CD14-positive monocyte (primary cell): ENCODE data around the gene SLC46A3. TPM values are rescaled to one million over a fixed set of nuclear protein-coding genes. Genes with fewer than 3 reads are reported as not detected.

ENCODE experiments used
- DNase-seq, 3 donors: peaks; one replicate each; pipeline ENCODE4 v3.0.0-alpha.2; 2011 to 2022
- H2AFZ ChIP-seq: 2 replicates; pipeline ENCODE4 v1.6.0; 2012; ENCODE audit warnings: mild to moderate bottlenecking, low read depth, low read length, inconsistent platforms; ENCODE audit not compliant: insufficient read depth, poor library complexity, severe bottlenecking
- H3K27ac ChIP-seq, 2 donors: 1 replicate in 1 of 2; 2 replicates in 1 of 2; pipeline ENCODE4 v1.5.1; 2012 to 2013; ENCODE audit warnings: low read length in 2 of 2, control low read depth in 1 of 2, inconsistent platforms in 1 of 2, low read depth in 1 of 2, mild to moderate bottlenecking in 1 of 2
- H3K27me3 ChIP-seq, 2 donors: one replicate each; pipeline versions ENCODE4 v1.6.0 to v1.6.1; 2011 to 2013; ENCODE audit warnings: low read length in 2 of 2; ENCODE audit not compliant: control insufficient read depth in 2 of 2, insufficient read depth in 2 of 2
- H3K36me3 ChIP-seq, 2 donors: replicated peaks in 1 of 2; 1 replicate in 1 of 2; 2 replicates in 1 of 2; pipeline versions ENCODE4 v1.5.1 to v1.6.1; 2012 to 2013; ENCODE audit warnings: low read length in 2 of 2, control low read depth in 1 of 2, inconsistent platforms in 1 of 2, mild to moderate bottlenecking in 1 of 2; ENCODE audit not compliant: insufficient read depth in 2 of 2, control insufficient read depth in 1 of 2
- H3K4me1 ChIP-seq, 2 donors: 1 replicate in 1 of 2; 2 replicates in 1 of 2; pipeline versions ENCODE4 v1.5.1 to v1.6.1; 2012 to 2013; ENCODE audit warnings: low read length in 2 of 2, control low read depth in 1 of 2, inconsistent platforms in 1 of 2, mild to moderate bottlenecking in 1 of 2, moderate library complexity in 1 of 2; ENCODE audit not compliant: insufficient read depth in 2 of 2, control insufficient read depth in 1 of 2
- H3K4me2 ChIP-seq: replicated peaks from 2 replicates; pipeline ENCODE3; 2012; ENCODE audit warnings: low read length, moderate library complexity, mild to moderate bottlenecking; ENCODE audit not compliant: poor library complexity, severe bottlenecking; ENCODE audit errors: extremely low read depth
- H3K4me3 ChIP-seq, 3 experiments: fragments of 200-600 bp in 1 of 3; sonication (generic) in 1 of 3; replicated peaks in 1 of 3; 1 replicate in 2 of 3; 2 replicates in 1 of 3; pipeline ENCODE4 v1.5.1; 2011 to 2013; ENCODE audit warnings: low read length in 3 of 3, mild to moderate bottlenecking in 3 of 3, control low read depth in 2 of 3, low read depth in 2 of 3, inconsistent platforms in 1 of 3, moderate library complexity in 1 of 3
- H3K79me2 ChIP-seq: 2 replicates; pipeline ENCODE4 v1.6.0; 2012; ENCODE audit warnings: mild to moderate bottlenecking, control low read depth, inconsistent platforms, low read length, moderate library complexity; ENCODE audit not compliant: insufficient read depth
- H3K9ac ChIP-seq: 2 replicates; pipeline ENCODE4 v1.6.0; 2017; ENCODE audit warnings: low read length, mild to moderate bottlenecking; ENCODE audit not compliant: insufficient read depth, poor library complexity, severe bottlenecking
- H3K9me3 ChIP-seq, 2 donors: replicated peaks in 1 of 2; 1 replicate in 1 of 2; 2 replicates in 1 of 2; pipeline versions ENCODE4 v1.5.1 to v1.6.1; 2012 to 2013; ENCODE audit warnings: low read length in 2 of 2, control low read depth in 1 of 2; ENCODE audit not compliant: control insufficient read depth in 1 of 2, insufficient read depth in 1 of 2
- H4K20me1 ChIP-seq: 2 replicates; pipeline ENCODE4 v1.6.0; 2012; ENCODE audit warnings: mild to moderate bottlenecking, low read length, control low read depth, moderate library complexity; ENCODE audit not compliant: insufficient read depth
- H3K27ac Mint-ChIP-seq, 7 donors: one replicate each; pipeline ENCODE4 v1.8.0; 2020; ENCODE audit warnings: mild to moderate bottlenecking in 7 of 7, mixed read lengths in 7 of 7, moderate library complexity in 6 of 7, inconsistent platforms in 2 of 7
- H3K27me3 Mint-ChIP-seq, 3 donors: one replicate each; pipeline ENCODE4 v1.8.0; 2021 to 2022; ENCODE audit warnings: low read depth in 3 of 3, mild to moderate bottlenecking in 3 of 3, mixed read lengths in 3 of 3, moderate library complexity in 3 of 3, inconsistent platforms in 1 of 3
- H3K36me3 Mint-ChIP-seq, 2 donors: one replicate each; pipeline ENCODE4 v1.8.0; 2020; ENCODE audit warnings: mixed read lengths in 2 of 2, inconsistent platforms in 1 of 2, mild to moderate bottlenecking in 1 of 2
- H3K4me1 Mint-ChIP-seq: one replicate; pipeline ENCODE4 v1.8.0; 2020; ENCODE audit warnings: mild to moderate bottlenecking, mixed read lengths
- H3K4me3 Mint-ChIP-seq, 2 donors: one replicate each; pipeline ENCODE4 v1.8.0; 2020; ENCODE audit warnings: mild to moderate bottlenecking in 2 of 2, mixed read lengths in 2 of 2, moderate library complexity in 1 of 2
- H3K9me3 Mint-ChIP-seq, 7 donors: one replicate each; pipeline ENCODE4 v1.8.0; 2020 to 2022; ENCODE audit warnings: mixed read lengths in 7 of 7, mild to moderate bottlenecking in 6 of 7, moderate library complexity in 6 of 7, inconsistent platforms in 2 of 7
- WGBS: methylation state at CpG from one replicate; pipeline ENCODE4 v1.1.5; 2013; ENCODE audit warnings: missing lambda C conversion rate; ENCODE audit not compliant: insufficient coverage; 5-methylcytosine and 5-hydroxymethylcytosine counted together
- intact Hi-C, 2 donors: fragments of 100-400 bp; cut with micrococcal nuclease; formaldehyde crosslinking; loops; one replicate each; pipeline versions ENCODE4 v1.15.0 to v1.15.1; 2023
- polyA plus RNA-seq, 3 donors: library from polyadenylated mRNA; depleted of rRNA in 1 of 3; unstranded in 2 of 3; stranded (reverse) in 1 of 3; fragments of 300-500 nt in 2 of 3; fragments of >200 nt in 1 of 3; fragmentation: Illumina TruSeq in 2 of 3; gene quantifications; 1 replicate in 2 of 3; 2 replicates in 1 of 3; pipeline ENCODE4 v1.2.3, GENCODE V29; 2012 to 2021
- TF ChIP-seq, protein P1 (sequence below): fragments of 200-600 bp; IDR thresholded peaks from one replicate; pipeline ENCODE4 v1.8.0; 2022; ENCODE audit warnings: antibody characterized with exemption, mild to moderate bottlenecking

SLC46A3 gene
- polyA plus RNA-seq, 3 donors = 8.2 to 21.1 (median 13.8) TPM

DNA sequence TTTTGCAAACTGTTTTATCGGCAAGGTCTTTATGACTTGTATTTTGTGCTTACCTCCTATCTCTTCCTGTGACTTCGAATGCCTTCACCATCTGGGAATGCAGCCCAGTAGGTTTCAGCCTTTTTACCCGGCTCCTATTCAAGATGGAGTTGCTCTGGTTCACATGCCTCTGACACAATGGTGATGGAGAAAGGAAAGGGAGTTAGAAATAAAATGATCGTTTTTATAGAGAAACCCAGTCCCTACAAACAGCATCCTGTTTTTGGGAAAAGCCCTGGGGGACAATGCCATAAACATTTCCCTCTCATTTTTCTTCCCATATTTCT lies 27.5 kb upstream of the SLC46A3 start:
- Mint-ChIP-seq H3K27ac (no peak overlapping the region), H3K4me3 (no peak overlapping the region), H3K36me3 (no peaks in the 10 kb centered on the region), H3K27me3 (peaks cover 0 to 2% (median 0%) of the 10 kb centered on the region in 3 donors), H3K4me1 (peaks cover 52% of the 10 kb centered on the region), H3K9me3 (peaks cover 0 to 2% (median 0%) of the 10 kb centered on the region in 7 donors)
- H3K4me2 ChIP-seq = no peak overlapping the region
- H3K36me3 ChIP-seq = no peaks in the 10 kb centered on the region
- no peak overlapping the region for H3K4me3 ChIP-seq
- H4K20me1 ChIP-seq = no peaks in the 10 kb centered on the region
- WGBS = no CpG with 5 or more reads among the region's 4 CpGs
- DNase-seq = no peak
- intact Hi-C loops = no loop called here
- H3K79me2 ChIP-seq = no peaks in the 10 kb centered on the region
- no peaks in the 10 kb centered on the region for H3K9me3 ChIP-seq
- TF ChIP-seq, protein P1, sequence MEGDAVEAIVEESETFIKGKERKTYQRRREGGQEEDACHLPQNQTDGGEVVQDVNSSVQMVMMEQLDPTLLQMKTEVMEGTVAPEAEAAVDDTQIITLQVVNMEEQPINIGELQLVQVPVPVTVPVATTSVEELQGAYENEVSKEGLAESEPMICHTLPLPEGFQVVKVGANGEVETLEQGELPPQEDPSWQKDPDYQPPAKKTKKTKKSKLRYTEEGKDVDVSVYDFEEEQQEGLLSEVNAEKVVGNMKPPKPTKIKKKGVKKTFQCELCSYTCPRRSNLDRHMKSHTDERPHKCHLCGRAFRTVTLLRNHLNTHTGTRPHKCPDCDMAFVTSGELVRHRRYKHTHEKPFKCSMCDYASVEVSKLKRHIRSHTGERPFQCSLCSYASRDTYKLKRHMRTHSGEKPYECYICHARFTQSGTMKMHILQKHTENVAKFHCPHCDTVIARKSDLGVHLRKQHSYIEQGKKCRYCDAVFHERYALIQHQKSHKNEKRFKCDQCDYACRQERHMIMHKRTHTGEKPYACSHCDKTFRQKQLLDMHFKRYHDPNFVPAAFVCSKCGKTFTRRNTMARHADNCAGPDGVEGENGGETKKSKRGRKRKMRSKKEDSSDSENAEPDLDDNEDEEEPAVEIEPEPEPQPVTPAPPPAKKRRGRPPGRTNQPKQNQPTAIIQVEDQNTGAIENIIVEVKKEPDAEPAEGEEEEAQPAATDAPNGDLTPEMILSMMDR = no peak
- H3K9ac ChIP-seq = no peak overlapping the region
- H3K27ac ChIP-seq = no peak overlapping the region
- peaks cover 40 to 49% of the 10 kb centered on the region in 2 donors for H3K4me1 ChIP-seq
- H2AFZ ChIP-seq = no peak overlapping the region
- H3K27me3 ChIP-seq = no peaks in the 10 kb centered on the region

DNA sequence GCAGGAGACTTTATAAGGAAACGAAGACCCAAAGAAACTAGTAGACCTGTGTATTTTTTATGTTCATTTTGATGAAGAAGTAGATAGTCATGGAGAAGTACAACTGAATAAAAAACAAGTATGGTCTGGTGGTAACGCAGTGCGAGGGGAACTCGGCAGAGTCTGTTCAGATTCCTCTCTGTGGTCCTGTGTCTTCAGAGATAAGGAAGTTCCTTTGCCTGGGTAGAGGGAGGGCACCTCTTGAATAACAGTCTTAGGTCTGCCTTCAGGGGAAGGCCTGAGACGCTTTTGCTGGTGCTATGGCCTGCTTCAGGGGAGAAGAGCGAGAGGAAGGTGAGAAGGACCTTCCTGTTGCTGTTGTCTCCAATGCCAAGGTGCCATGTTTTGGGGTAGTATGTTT lies 25.9 kb upstream of the SLC46A3 start:
- H3K79me2 ChIP-seq = no peaks in the 10 kb centered on the region
- H3K4me1 Mint-ChIP-seq = peaks cover 47% of the 10 kb centered on the region
- peaks cover 0 to 2% (median 0%) of the 10 kb centered on the region in 7 donors for H3K9me3 Mint-ChIP-seq
- H3K4me1 ChIP-seq = peaks cover 46% of the 10 kb centered on the region in 2 donors
- TF ChIP-seq, protein P1 = no peak
- H3K27ac ChIP-seq = peak overlapping the region in 1 of 2 donors; percentile 50
- no peak overlapping the region for H2AFZ ChIP-seq
- H3K27me3 Mint-ChIP-seq = peaks cover 0 to 2% (median 0%) of the 10 kb centered on the region in 3 donors
- no peaks in the 10 kb centered on the region for H3K36me3 ChIP-seq
- H3K27me3 ChIP-seq = no peaks in the 10 kb centered on the region
- no peaks in the 10 kb centered on the region for H4K20me1 ChIP-seq
- H3K9ac ChIP-seq = no peak overlapping the region
- DNase-seq = peak; percentile 38 to 69 (median 41)
- H3K4me3 ChIP-seq = peak overlapping the region in 1 of 3 experiments; percentile 16
- intact Hi-C loops = no loop called here
- peak overlapping the region; percentile 25 to 86 (median 74) for H3K27ac Mint-ChIP-seq
- H3K4me2 ChIP-seq = peak overlapping the region; percentile 22
- no peaks in the 10 kb centered on the region for H3K9me3 ChIP-seq
- H3K36me3 Mint-ChIP-seq = no peaks in the 10 kb centered on the region
- WGBS = 0% methylated on average over 4 of the region's 6 CpGs
- H3K4me3 Mint-ChIP-seq = peak overlapping the region in 1 of 2 donors; percentile 52
